M059J (cell line): ENCODE results near the gene TPPP3. TPM values are rescaled to one million over a fixed set of nuclear protein-coding genes. Genes with fewer than 3 reads are reported as not detected.
A peak's percentile ranks its signal among the peaks of the same experiment; 100 is the strongest.
"Not testable (repeated sequence)": the region's sequence is repeated elsewhere in the genome, so short reads cannot be mapped to it uniquely, and the experiment has no call there.

ENCODE experiments used
- DNase-seq: peaks from one replicate; pipeline ENCODE4 v3.0.0-alpha.2; 2012; ENCODE audit warnings: low read depth
- total RNA-seq: library from RNA; depleted of rRNA; stranded (reverse); fragments of >200 nt; shearing (Covaris generic); gene quantifications from 2 replicates; pipeline ENCODE4 v1.2.3, GENCODE V29; 2014

TPPP3 gene
- total RNA-seq, 1 experiment from 2014 or later = 0.69 TPM

DNA sequence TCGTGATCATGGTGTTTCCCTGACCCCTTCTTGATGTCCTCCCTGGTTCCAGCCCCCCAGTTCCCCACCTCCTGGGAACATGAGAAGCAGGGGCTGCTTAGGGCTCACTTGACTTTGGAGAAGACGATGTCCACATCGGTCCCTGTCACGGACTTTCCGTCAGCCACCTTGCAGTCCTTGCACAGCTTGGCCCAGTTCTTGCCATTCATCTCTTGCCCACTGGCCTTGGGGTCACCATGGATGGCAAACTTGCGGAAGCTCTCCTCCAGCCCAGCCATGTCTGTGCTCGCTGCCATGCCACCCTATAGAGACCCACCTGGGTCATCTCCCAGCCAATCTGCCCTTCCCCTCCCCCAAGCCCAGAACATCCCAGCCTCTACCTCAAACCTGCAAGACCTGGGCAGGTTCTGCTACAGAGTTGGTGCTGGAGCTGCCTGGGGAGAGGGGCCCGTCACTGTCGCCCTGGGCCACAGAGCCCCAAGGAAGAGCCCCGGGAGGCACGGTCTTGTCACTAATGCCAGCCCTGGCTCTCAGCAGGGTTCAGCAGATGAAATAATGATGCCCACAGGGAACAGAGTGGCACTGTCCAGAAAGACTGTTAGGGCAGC, 2.4 kb downstream of the TPPP3 start:
- no peak for DNase-seq

- DNase-seq = no peak
Measured at GRCh38 chr16:67389911-67390815, 3.1 kb downstream of the TPPP3 start.

GRCh38 chr16:67388591-67388990, 4.7 kb downstream of the TPPP3 start:
- DNase-seq = no peak

DNA sequence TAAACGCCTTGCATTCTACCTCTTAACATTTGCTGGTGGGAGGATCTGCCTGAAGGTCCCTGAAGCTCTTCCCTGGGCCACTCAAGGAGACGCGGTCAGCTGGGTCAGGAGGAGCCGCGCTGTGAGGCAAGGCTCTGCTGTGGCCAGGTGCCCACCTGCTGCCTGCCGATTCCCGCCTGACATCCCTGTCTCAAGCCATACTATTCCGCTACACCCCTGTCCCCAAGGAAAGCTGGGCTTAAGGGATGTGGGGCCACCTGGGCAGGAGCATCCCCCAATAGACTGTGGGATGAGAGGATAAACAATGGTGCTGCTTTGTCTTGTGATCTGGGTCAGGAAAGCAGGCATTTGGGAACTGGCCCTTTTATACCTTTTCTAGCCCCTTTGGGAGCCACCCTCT, 5.1 kb downstream of the TPPP3 start:
- DNase-seq = no peak

GRCh38 chr16:67387479-67388079, 5.7 kb downstream of the TPPP3 start:
- DNase-seq = no peak

DNA sequence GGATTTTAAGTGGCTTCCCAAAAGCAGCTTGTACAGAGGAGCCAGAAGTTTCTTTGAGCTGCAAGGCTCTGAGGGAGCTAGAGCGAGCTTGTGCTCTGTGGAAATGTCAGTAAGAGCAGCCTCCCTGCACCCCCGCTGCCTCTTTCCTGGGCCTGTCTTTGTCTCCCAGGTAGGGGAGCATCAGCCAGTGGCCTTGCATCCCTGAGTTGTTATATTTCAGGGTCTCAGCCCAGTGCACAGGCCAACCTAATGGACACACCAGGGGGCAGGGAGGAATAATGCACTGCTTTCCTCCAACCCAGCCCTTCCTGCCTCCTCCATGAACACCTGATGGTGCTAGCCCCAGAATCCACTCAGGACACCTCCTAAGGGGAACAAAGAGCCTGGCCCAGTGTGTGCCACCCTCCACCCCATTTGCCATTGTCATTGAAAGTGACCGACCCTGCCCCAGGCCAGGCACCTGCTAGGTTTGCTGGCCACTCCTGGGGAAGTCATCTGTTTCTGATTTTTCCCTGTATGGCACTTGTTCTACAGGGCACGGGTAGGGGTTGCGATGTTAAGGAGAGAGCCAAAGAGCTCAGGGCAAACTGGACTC, 6.3 kb downstream of the TPPP3 start:
- DNase-seq = no peak

DNA sequence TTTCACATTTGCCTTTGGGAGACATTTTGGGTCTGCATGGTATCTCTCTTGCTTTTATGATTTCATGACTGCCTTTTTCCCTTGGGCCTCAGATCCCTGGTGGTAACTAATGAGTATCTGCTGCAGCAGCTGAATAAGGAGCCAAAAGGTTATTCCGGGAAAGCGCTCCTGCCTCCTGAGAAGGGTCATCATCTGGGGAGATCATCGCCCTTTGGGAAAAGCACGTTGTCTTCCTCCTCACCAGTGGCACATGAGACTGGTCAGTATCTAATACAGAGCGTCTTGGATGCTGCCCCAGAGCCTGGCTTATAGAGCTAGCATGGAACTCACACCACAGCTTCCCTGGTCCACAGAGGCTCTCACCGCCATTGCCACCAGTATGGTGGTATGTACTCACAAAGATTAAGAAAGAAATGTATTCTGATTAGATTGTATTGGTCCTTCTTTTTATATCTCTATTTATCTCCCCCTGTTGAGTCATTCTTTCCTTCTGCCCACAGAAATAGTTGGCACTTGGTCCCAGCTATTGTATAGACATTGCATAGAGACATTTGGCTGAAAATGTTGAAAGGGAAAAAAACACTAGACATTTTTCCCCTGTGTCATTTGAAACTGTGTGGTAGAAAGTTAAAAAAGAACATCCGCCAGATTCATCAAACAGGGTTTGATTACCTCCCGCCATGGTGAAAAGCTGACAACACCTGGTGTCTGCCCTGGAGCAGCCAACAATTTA, 8.4 kb downstream of the TPPP3 start:
- peak; percentile 27 for DNase-seq

GRCh38 chr16:67383284-67383683, 10.0 kb downstream of the TPPP3 start:
- DNase-seq = no peak

DNA sequence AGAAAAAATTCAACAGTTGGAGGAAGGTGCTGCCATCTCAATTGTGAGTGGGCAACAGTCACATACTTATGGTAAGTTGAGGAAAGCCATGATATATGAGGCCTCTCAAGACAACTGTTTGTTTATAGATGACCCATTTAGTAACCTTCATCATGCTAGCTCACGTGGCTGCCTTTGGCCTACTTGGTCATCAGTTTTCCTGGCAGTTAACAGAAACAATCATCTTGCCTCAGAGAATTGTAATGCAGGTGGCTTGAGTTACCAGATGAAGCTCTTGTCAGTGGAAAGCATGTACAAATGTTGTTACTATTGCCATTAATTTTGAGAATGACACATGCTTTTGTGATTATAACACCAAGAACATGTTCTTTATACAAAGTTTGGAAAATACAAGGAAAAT, 14.7 kb downstream of the TPPP3 start:
- no peak for DNase-seq

- DNase-seq = not testable (repeated sequence)
Measured at GRCh38 chr16:67376012-67376411, 17.3 kb downstream of the TPPP3 start.

- peak; percentile 21 for DNase-seq
Measured at GRCh38 chr16:67372664-67373063, 20.6 kb downstream of the TPPP3 start.

DNA sequence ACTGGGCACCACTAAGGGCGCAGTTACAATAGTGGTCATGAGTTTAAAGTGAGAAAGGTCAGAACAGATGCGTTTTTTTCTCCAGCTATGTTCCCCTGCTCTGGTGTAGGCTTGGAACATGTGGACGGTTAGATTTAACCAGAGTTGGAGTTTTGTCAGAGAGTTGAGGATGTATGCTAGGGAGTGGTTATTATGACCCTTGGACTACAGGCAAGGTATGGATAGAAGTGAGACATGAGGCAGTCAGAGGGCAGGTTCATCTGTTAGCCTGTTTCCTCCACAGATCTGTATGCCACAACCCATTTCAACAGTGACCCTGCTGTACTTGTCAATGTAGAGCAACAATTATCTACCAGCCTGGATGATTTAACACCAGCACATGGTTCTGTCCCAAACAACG, 22.6 kb downstream of the TPPP3 start:
- no peak for DNase-seq

DNA sequence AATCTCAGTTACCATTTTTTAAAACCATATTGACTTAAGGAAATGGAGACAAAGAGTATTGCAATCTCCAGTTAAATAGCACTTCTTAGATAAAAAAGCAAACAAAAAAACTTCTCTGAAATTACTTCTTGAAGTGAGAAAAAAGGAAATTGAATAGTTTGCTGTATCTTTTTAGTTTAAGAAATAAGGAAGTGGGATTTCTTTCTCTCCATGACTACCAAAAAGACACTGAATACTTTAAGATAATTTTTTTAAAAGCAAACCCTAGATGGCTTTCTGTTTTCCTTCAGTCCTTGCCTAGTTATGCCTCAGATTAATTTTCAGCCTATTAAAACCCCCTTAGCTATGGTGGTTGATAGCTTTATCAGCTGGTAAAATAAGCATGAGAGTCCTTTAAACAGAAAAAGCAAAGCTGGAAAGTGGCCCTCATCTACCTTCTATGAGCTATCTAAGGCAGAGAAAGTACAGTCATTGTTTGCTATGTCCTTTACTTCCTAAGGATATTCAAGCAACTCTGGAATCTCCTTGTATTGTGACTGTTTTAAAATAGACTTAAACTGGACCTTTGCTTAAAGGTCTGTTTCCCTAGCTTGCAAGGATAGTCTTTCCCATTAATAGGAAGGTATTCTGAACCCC, 28.6 kb downstream of the TPPP3 start:
- no peak for DNase-seq

DNA sequence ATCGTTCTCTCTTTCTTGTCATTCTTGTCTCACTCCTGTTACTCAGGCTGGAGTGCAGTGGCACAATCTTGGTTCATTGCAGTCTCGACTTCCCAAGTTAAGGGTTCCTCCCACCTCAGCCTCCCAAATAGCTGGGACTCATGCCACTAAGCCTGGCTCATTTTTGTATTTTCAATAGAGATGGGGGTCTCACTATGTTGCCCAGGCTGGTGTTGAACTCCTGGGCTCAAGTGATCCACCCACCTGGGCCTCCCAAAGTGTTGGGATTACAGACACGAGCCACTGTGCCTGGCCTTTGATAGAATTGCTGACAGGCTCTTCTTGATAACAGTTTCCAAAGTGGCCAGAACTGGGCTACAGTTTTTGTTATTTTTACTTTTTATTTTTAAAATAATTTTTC, 32.3 kb downstream of the TPPP3 start:
- DNase-seq = no peak

DNA sequence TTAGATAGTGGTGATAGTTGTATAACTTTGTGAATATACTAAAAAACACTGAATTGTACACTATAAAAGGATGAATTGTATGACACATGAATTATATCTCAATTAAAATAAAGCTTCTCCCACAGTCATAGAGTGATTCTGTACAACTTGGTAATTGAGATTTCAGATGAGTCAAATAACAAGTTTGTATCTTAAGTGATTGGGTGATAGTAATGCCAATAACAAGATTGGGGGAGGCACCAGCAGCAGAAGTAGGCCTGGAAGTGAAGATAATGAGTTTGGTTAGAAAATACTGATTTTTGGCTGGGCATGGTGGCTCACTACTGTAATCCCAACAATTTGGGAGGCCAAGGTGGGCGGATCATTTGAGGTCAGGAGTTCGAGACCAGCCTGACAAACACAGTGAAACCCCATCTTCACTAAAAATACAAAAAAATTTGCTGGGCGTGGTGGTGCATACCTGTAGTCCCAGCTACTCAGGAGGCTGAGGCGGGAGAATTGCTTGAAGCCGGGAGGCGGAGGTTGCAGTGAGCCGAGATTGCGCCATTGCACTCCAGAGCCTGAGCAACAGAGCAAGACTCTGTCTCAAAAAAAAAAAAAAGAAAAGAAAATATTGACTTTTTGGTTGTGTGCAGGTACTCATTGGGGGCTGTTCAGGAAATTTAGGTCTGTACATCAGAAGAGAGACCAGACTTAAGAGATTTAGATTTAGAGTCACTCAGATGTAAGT, 33.6 kb downstream of the TPPP3 start:
- not testable (repeated sequence) for DNase-seq

DNA sequence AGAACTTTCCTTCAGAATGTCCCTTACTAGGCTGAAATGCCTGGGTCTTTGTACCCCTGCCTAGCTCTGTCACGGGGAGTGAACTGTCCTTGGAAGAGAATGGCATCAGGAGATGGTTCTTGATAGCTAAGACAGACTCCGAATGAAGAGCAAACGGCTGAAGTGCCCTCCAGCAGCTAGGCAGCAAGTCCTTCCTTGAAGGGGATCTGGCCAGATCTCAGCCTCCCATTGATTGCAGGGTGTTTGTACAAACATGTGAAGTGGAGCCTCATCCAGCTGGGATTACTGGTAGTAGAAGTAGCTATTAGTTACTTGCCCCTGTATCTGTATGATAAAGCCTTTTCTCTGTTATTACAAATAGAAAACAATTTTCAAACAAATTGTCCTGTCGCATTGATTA, 35.7 kb downstream of the TPPP3 start:
- DNase-seq = no peak

DNA sequence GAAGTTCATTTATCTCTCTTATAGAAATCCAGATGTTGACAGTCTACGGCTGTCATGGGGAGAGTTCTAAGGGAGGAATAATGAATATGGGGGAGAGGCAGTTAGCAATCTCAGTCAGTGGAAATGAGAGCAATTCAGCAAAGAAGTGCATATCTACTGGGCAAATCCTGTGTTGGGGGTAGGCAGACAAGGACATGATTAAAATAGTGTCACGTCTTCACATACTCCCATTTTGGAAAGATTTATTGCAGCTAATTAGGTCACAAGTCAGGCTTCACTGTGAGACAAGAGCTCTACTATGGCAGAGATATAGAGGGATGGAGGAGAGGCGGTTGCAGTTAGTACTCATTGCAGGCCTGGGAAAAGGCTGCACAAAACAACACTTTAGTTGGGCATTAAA, 36.9 kb downstream of the TPPP3 start:
- no peak for DNase-seq

DNA sequence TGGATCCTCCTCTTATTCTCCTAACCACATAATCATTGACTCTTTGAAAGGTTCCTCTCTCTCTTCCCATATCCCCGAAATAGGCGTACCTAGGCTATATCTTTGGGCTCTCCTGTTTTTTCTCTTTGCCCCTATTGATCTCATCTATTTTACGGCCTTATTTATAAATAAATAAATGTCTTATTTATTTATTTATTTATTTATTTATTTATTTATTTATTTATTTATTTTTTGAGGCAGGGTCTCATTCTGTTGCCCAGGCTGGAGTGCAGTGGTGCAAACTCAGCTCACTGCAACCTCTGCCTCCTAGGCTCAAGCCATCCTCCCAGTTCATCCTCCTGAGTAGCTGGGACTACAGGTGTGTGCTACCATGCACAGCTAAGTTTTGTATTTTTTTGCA, 40.8 kb downstream of the TPPP3 start:
- DNase-seq = not testable (repeated sequence)

GRCh38 chr16:67350324-67350723, 43.0 kb downstream of the TPPP3 start:
- DNase-seq = no peak

- DNase-seq = peak; percentile 37
Measured at GRCh38 chr16:67349172-67349571, 44.1 kb downstream of the TPPP3 start.

DNA sequence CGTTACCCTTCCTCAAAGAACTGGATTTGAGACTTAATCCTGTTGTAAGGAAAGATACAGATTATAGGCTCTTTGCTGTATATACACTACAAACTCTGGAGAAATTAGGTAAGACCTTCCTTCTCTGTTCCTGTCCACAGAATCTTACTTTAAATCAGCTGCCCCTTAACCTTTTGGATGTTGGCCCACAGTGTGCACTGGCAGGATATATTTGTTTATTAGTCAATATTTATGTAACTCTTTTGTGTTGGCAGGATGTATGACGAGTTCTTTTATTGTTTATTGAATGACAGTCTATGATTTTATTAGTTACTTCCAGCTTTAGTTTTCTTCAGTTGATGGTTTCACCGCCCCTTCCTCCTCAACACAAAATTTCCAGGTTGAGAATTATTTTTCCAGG, 47.0 kb downstream of the TPPP3 start:
- DNase-seq = no peak
